IPS-15b (cell line): ENCODE measurements around the gene SOHLH1.
A peak's percentile ranks its signal among the peaks of the same experiment; 100 is the strongest.

ENCODE experiments used
- H3K27me3 ChIP-seq: one replicate; pipeline ENCODE4 v1.6.1; 2013; ENCODE audit warnings: low read length; ENCODE audit not compliant: control insufficient read depth, insufficient read depth
- H3K36me3 ChIP-seq: one replicate; pipeline ENCODE4 v1.6.1; 2013; ENCODE audit warnings: low read length; ENCODE audit not compliant: control insufficient read depth, insufficient read depth
- H3K4me1 ChIP-seq: one replicate; pipeline ENCODE4 v1.6.1; 2013; ENCODE audit warnings: mild to moderate bottlenecking, low read length; ENCODE audit not compliant: control insufficient read depth, insufficient read depth
- H3K4me3 ChIP-seq: one replicate; pipeline ENCODE4 v1.5.1; 2013; ENCODE audit warnings: low read depth, low read length
- H3K9ac ChIP-seq: one replicate; pipeline ENCODE4 v1.6.1; 2013; ENCODE audit warnings: low read depth, mild to moderate bottlenecking, low read length
- H3K9me3 ChIP-seq: one replicate; pipeline ENCODE4 v1.6.1; 2013; ENCODE audit warnings: mild to moderate bottlenecking, low read length; ENCODE audit not compliant: control insufficient read depth, insufficient read depth

SOHLH1 gene

DNA sequence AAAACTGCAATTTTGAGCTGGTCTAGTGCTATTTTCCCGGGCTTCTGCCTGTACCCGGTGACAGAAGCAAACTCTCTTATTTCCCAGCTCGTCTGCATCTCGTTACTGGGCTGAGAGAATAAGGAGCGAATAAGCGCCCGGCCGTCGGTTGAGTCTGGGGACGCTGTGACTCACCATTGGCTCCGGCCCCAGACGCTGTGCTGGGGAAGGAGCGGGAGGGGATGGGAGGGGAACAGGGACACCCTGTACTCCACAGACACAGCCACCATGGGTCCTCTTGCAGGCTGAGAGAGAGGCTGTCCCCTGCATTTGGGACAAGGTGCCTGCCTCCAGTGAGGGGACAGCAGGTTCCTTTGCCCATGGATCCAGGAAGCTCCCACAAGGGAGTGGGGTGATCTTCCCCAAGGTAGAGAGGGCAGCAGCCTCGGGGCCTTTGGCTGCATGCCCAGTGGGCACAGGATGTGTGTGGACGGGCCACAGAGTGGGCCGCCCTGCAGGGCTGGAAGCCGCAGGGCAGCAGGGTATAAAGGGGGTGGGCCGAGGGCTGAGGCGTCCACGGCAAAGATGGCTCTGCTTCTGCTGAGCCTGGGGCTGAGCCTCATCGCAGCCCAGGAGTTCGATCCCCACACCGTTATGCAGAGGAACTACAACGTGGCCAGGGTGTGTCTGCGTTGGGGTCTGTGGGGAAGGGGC lies 36.4 kb downstream of the SOHLH1 start, which contains the start of gene LCN9:
Gene LCN9 (plus strand): TSS at position 552 of the 693 bp plus-strand sequence. CDS start 13 bp downstream, at position 565.
- H3K27me3 ChIP-seq, result no peaks in the 10 kb centered on the region
- H3K9ac ChIP-seq, result no peak within 1 kb of the TSS
- no peaks in the 10 kb centered on the region for H3K4me1 ChIP-seq
- no peak within 1 kb of the TSS for H3K4me3 ChIP-seq
- H3K36me3 ChIP-seq, result no peaks in the 10 kb centered on the region
- no peaks in the 10 kb centered on the region for H3K9me3 ChIP-seq

GRCh38 chr9:135661816-135662560 lies 37.3 kb downstream of the SOHLH1 start:
- H3K4me1 ChIP-seq, result no peaks in the 10 kb centered on the region
- no peaks in the 10 kb centered on the region for H3K27me3 ChIP-seq
- no peaks in the 10 kb centered on the region for H3K9me3 ChIP-seq
- no peak overlapping the region for H3K9ac ChIP-seq
- H3K4me3 ChIP-seq, result no peak overlapping the region
- no peaks in the 10 kb centered on the region for H3K36me3 ChIP-seq

GRCh38 chr9:135660407-135660806 lies 38.9 kb downstream of the SOHLH1 start:
- no peak overlapping the region for H3K9ac ChIP-seq
- no peaks in the 10 kb centered on the region for H3K4me1 ChIP-seq
- no peaks in the 10 kb centered on the region for H3K27me3 ChIP-seq
- H3K36me3 ChIP-seq, result no peaks in the 10 kb centered on the region
- H3K4me3 ChIP-seq, result no peak overlapping the region
- no peaks in the 10 kb centered on the region for H3K9me3 ChIP-seq

DNA sequence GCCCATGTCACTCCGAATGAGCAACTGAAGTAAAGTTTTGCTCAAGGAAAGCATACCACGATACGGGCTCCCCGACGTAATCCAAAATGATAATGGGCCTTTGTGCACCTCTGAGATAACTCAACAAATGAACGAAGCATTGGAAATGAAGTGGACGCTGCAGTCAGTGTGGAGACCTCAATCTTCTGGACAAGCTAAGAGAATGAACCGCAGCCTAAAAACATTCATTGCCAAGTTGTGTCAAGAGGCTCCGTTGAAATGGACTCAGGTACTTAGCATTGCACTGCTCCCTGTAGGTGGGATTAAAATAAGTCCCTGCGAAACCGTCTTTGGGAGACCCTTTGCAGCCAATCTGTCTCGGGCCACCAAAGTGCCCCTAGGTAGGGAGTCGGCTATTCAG lies 40.0 kb downstream of the SOHLH1 start:
- Histone ChIP-seq H3K4me3 (no peak overlapping the region), H3K36me3 (no peaks in the 10 kb centered on the region), H3K4me1 (no peaks in the 10 kb centered on the region), H3K27me3 (no peaks in the 10 kb centered on the region), H3K9ac (no peak overlapping the region), H3K9me3 (peaks cover 1% of the 10 kb centered on the region)

GRCh38 chr9:135657416-135657815 lies 41.9 kb downstream of the SOHLH1 start:
- Histone ChIP-seq H3K9me3 (peaks cover 4% of the 10 kb centered on the region), H3K9ac (no peak overlapping the region), H3K27me3 (no peaks in the 10 kb centered on the region), H3K36me3 (no peaks in the 10 kb centered on the region), H3K4me1 (no peaks in the 10 kb centered on the region), H3K4me3 (no peak overlapping the region)

DNA sequence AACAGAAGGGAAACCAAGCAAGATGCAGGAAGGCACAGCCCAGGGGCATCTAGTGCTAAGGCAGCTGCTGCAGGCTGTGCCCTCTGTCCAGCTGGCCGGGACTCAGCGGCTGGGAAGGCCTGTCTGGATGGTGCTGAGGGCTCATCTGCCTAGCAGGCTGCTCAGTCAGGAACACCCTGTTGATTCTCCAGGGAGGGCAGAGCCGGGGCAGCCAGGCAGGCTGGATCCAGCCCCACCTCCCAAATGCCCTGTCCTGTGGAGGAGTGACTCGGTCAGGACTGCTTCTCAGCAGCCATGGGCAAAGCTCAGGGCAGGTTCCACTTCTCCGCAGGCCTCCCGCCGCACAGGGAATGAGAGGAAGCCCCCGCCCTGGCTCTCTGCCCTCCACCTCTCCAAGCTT lies 44.0 kb downstream of the SOHLH1 start:
- Histone ChIP-seq H3K4me1 (no peaks in the 10 kb centered on the region), H3K9ac (no peak overlapping the region), H3K36me3 (no peaks in the 10 kb centered on the region), H3K4me3 (no peak overlapping the region), H3K27me3 (no peaks in the 10 kb centered on the region), H3K9me3 (peaks cover 7% of the 10 kb centered on the region)

- peak overlapping the region; percentile 19 for H3K4me3 ChIP-seq
- H3K9ac ChIP-seq, result no peak overlapping the region
- H3K36me3 ChIP-seq, result no peaks in the 10 kb centered on the region
- H3K27me3 ChIP-seq, result no peaks in the 10 kb centered on the region
- H3K9me3 ChIP-seq, result peaks cover 27% of the 10 kb centered on the region
- no peaks in the 10 kb centered on the region for H3K4me1 ChIP-seq
Observed at GRCh38 chr9:135650408-135650807, 48.9 kb downstream of the SOHLH1 start.

- H3K36me3 ChIP-seq, result no peaks in the 10 kb centered on the region
- H3K9ac ChIP-seq, result no peak overlapping the region
- peaks cover 29% of the 10 kb centered on the region for H3K9me3 ChIP-seq
- H3K4me1 ChIP-seq, result no peaks in the 10 kb centered on the region
- H3K27me3 ChIP-seq, result no peaks in the 10 kb centered on the region
- H3K4me3 ChIP-seq, result no peak overlapping the region
Observed at GRCh38 chr9:135649508-135649907, 49.8 kb downstream of the SOHLH1 start.

DNA sequence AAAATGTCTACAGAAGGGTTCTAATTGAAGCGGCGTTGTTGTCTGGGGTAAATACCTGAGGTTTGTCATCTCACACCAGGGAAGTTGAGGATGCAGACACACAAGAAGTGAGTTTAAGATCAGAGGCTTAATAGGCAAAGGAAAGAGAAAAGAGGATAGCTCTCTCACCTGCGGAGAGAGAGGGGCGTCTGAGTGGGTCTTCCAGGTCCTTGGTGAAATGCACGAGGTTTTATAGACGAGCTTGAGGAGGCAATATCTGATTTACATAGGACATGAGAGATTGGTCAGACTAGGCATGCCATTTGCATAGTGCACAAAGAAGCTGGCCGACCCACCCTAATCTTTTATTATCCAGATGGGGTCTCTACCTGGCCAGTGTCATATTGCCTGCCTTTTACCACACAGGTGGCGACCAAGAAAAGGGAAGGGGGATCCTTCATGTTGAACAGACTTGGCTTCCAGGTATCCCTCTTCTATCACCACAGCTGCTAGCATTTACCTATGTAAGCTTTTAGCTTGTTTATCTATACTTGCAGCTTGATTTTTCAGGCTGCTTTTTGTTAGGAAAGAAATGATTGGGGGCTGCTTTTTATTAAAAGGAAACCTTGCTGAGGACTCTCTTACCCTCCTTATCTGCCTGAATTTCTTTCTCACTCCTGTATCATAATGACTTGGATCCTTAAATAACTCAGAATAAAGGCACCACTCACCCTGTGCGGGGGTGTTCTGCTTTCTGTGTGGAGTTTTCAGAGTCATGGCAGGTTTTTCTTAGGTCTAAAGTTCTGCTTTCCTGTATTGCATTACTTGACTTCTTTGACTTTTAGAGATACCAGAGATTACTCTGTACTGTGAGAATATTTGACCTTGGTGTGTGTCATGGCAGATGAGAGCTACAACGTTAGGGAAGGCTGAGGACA lies 50.5 kb downstream of the SOHLH1 start:
- H3K4me3 ChIP-seq, result no peak overlapping the region
- no peaks in the 10 kb centered on the region for H3K27me3 ChIP-seq
- peaks cover 25% of the 10 kb centered on the region for H3K9me3 ChIP-seq
- no peak overlapping the region for H3K9ac ChIP-seq
- no peaks in the 10 kb centered on the region for H3K36me3 ChIP-seq
- H3K4me1 ChIP-seq, result no peaks in the 10 kb centered on the region

DNA sequence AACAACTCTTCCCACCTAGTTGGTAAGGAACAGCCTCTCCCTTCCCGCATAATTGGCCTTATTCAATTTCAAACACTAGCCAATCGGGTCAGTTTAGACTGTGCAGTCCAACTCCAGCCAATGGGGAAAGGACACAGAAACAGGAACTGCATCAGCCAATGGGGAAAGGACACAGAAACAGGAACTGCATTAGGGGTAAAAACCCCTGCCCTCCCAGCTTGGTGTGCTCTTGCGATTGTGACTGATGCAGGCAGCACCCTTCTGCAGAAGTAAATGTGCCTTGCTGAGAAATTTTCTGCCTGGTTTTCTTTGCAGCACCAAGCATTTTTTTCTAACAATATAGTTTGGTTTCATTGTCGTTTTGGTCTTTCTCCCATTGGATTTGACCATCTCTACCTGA lies 51.4 kb downstream of the SOHLH1 start:
- no peak overlapping the region for H3K4me3 ChIP-seq

GRCh38 chr9:135644631-135645218 lies 54.6 kb downstream of the SOHLH1 start:
- Histone ChIP-seq H3K27me3 (no peaks in the 10 kb centered on the region), H3K9me3 (peaks cover 24% of the 10 kb centered on the region), H3K9ac (no peak overlapping the region), H3K36me3 (no peaks in the 10 kb centered on the region), H3K4me1 (no peaks in the 10 kb centered on the region), H3K4me3 (no peak overlapping the region)

More for the DNA sequence above, 51.4 kb downstream of the SOHLH1 start:
- Histone ChIP-seq H3K9me3 (peaks cover 25% of the 10 kb centered on the region), H3K9ac (no peak overlapping the region), H3K27me3 (no peaks in the 10 kb centered on the region), H3K36me3 (no peaks in the 10 kb centered on the region), H3K4me1 (no peaks in the 10 kb centered on the region)
